GM18861 (cell line): ENCODE data around the gene ANAPC1.
"Not testable (repeated sequence)": the region's sequence is repeated elsewhere in the genome, so short reads cannot be mapped to it uniquely, and the experiment has no call there.

ENCODE experiments used
- ATAC-seq: cut with Tn5 transposase; IDR thresholded peaks from one replicate; pipeline ENCODE4 v1.9.1; 2021; ENCODE audit not compliant: unreplicated experiment

Gene ANAPC1

GRCh38 chr2:111904726-111905474 is 20.9 kb upstream of the ANAPC1 start:
- ATAC-seq: no peak

GRCh38 chr2:111903930-111904439 is 20.0 kb upstream of the ANAPC1 start:
- ATAC-seq: no peak

DNA sequence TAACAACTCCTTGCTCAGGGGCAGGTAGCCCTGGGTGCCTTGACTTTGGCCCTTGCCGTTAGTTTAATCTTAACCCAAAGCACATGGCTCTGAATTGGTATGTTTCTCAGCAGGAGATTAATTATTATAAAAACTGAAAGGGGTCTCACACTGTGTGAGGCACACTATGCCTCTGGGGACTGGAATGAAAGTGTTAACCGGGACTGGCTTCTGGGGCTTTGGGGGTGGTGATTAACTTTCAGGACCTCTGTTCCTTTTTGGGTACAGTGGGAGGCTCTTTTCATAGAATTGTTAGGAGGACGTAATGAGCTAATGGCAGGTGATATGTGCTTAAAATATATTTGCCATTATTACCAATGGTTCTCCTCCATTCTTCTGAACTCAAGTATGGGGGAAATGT is 19.5 kb upstream of the ANAPC1 start:
- ATAC-seq: no peak

DNA sequence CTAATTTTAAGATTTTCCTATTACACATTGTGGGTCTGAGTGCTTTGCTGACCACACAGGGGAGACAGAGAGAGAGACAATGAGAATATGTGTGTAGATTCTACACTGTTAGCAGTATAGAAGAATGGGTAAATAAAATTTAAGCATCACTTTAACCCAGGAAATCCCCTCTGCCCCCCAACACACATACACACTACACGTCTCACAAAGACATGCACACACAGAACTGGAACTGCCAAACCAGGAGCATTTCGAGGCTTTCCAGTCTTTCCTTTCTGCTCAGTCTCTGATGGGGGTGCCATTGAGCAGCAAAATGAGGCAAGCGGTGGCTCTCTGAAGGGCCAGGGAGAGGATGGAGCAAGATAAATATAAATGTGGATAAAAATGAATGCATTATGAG is 16.9 kb upstream of the ANAPC1 start:
- ATAC-seq: no peak

- ATAC-seq: no peak
Measured at GRCh38 chr2:111898703-111899514, 14.9 kb upstream of the ANAPC1 start.

DNA sequence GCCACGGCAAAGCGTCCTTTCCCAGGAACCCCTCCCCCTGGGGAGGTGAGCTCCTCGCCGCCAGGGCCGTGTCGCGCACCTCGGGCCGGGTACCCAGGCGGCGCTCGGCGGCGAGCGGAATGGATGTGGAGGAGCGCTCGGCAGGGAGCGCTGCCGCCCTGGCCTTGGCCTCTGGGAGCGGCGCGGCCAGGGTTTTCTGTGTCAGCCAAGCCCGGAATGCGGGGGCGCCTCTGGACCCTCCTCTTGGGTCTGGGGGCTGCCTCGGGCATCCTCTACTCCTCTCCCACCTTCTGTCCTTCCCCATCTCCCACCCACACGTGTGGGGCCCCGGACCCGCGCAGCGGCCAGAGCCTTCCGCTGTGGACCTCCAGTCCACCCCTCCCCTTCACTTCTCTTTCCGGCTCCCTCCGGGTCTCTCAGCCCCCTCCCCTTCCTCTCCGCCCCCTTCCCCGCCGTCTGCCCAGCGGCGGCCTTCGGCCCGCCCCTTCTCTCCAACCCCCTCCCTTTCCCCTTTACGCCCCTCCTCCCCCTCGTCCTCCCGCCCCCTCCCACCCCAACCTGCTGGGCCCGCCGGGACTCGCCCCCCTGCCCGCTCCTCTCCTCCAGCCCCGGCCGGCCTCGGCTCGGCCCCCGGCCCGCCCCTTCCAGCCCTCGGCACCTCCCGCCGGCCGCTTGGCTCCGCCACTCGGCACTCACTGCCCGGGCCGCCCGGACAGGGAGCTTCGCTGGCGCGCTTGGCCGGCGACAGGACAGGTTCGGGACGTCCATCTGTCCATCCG is 14.1 kb upstream of the ANAPC1 start, which contains the start of gene MERTK:
Gene MERTK, plus strand, starts transcription at position 684 of the 779 bp plus-strand sequence. CDS start 129 bp downstream, outside the sequence.
- ATAC-seq: no peak

GRCh38 chr2:111897630-111897923 is 13.6 kb upstream of the ANAPC1 start:
- ATAC-seq: no peak

GRCh38 chr2:111896576-111896975 is 12.6 kb upstream of the ANAPC1 start:
- ATAC-seq: no peak

DNA sequence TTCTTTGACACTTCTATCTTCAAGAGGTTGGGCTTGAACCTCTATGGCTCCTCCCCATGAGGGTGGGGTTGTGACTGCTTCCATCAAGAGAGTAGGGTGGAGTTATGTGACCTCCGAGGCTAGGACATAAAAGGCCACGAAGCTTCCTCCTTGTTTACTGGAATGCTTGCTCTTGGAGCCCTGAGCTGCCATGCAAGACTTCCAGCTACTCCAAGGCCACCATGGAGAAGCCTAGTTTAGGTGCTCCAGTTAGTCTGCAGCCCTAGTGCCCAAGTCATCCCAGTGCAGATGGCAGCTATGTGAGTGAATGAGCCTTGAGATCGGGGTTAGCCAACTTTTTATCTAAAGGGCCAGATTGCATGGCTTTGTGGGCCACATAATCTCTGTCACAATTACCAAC is 12.0 kb upstream of the ANAPC1 start:
- ATAC-seq: no peak

DNA sequence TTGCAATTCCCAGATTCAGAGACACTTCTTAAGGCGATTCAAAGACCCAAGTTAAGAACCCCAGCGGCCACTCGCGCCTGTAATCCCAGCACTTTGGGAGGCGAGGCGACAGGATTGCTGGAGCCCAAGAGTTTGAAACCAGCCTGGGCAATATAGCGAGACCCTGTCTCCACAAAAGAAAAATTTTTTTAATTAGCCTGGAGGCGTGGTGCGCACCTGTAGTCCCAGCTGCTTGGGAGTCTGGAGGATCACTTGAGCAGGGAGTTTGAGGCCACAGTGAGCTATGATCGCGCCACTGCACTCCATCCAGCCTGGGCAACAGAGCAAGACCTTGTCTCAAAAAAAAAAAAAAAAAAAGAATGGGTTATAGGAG is 585 bp upstream of the ANAPC1 start:
- no peak for ATAC-seq

DNA sequence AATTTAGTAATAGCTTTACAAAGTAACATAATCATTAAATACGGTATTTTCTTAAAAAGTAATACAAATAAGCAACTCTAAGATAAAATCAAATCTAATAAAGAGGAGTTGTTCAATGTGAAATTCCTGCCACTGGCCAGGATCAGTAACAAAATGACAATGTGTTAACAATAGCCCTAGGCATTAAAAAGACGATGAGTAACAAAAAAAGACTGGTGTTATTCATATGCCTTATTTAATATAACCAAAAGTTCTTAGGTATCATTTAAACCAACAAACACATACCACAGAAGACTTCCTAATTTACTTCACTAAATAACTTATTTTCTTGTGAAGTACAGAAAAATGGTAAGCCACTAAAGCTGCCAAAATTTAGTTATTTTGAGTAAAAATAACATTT is 11.2 kb downstream of the ANAPC1 start:
- not testable (repeated sequence) for ATAC-seq

GRCh38 chr2:111865124-111865523 is 18.9 kb downstream of the ANAPC1 start:
- not testable (repeated sequence) for ATAC-seq

DNA sequence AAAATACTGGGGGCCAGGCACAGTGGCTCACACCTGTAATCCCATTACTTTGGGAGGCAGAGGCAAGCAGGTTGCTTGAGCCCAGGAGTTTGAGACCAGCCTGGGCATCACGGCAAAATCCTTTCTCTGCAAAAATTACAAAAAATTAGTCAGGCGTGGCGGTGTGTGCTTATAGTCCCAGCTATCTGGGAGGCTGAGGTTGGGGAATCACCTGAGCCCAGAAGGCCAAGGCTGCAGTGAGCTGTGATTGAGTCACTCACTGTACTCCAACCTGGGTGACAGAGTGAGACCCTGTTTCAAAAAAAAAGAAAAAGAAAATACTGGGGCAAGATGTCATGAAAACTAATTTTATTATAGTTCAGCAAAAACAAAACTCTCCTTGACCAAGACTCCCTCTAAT is 24.0 kb downstream of the ANAPC1 start:
- ATAC-seq: not testable (repeated sequence)

DNA sequence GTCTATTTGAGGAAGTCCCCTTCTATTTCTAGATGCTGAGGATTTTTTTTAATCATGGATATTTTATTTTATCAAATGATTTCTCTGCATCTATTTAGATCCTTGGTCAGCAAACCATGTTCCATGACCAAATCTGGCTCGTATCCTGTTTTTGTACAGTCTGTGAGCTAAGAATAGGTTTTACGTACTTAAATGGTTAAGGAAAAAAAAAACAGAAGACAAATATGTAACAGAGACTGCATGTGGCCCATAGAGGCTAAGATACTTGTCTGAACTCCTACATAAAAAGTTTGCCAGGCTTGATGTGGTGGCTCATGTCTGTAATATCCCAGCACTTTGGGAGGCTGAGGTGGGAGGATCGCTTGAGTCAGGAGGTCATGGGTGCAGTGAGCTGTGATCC is 31.4 kb downstream of the ANAPC1 start:
- ATAC-seq: not testable (repeated sequence)

DNA sequence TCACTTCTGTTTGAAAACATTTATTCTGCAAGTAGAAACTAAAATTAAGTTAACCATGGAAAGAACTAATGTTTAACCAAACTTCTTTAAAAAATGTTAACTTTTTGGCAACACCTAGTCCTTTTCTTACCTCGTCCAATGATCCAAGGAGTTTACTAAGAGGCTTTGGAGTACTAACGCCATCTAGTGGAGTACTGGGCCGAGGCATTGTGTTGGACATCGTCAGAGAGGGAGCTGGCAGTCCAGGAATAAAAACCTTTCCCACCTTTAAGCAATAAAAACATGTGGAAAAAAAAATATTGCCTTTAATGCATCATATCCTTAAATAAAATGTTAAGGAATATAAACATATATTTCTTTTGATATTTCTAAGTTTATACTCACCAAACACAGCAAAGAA is 33.3 kb downstream of the ANAPC1 start:
- not testable (repeated sequence) for ATAC-seq

DNA sequence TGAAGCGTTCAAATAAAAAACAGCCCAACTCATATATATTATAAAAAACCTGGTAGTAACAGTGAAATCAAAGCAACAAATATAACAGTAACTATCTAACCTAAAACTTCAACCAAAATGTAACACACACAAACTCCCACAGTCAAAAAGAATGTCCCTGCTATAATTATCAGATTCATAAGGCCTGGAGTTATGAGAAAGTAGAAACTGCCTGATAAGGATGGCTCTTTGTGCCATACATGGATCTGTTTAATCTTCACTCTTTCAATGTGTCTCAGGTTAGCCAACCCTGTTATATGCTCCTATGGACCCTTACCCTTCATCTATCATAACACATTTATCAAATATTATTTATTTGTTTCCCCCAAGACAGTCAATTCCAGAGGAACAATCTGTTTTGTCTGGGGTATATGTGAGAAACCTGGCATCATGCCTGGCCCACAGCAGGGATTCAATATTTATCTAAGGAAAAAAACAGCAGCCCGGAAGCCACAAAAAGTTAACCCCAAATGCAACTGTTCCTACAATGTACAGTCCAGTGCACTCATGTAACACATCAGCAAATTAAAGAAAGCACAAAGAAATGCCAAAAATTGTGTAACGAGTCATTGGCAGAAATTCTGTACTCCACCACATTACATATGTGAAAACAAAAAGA is 44.2 kb downstream of the ANAPC1 start:
- not testable (repeated sequence) for ATAC-seq

- ATAC-seq: not testable (repeated sequence)
Measured at GRCh38 chr2:111838992-111839391, 45.0 kb downstream of the ANAPC1 start.

DNA sequence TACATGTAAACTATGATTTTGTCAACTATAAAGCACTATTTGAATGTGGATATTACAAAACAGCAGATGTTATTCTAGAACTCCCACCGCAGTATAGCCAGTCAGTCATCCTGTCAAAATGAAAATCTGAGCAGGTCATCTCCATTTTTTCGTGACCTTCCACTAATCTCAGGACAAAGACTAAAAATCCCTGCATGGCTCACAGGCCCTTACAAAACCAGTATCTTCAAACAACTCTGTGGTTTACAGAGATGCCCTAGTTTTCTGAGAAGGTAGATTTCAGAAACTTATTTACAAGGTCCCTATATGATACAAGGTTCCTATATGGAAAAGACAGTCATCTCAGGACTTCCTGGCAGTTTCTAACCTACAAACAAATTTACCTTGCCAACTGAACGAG is 49.8 kb downstream of the ANAPC1 start:
- not testable (repeated sequence) for ATAC-seq

DNA sequence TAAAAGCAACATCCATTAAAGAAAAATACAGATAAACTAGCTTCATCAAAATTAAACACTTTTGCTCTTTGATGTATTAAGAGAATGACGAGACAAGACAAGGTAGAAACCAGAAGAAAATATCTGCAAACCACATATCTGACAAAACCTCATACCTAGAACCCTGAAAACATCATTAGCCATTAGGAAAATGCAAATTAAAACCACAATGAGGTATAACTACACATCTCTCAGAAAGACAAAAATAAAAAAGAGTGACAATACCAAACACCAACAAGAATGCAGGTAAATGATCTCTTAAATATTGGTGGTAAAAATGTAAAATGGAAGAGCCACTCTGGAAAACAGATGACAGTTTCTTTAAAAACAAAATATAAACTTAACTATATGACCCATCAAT is 53.5 kb downstream of the ANAPC1 start:
- ATAC-seq: peak; percentile 71

DNA sequence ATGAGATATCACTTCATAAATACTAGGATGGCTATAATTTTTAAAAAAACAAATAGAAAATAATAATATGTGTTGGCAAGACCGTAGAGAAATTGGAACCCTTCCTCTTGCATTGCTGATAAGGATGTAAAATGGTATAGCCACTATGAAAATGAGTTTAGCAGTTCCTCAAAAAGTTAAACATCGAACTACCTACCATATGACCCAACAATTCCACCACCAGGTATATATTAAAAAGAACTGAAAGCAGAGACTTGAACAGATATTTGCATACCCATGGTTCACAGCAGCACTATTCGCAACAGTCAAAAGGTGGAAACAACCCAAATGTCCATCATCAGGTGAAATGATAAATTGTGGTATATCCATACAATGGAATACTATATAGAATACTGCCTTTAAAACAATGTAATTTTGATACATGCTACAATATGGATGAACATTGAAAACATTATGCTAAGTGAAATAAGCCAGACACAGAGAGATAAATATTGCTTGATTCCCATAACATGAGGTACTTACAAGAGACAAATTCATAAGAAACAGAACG is 55.7 kb downstream of the ANAPC1 start:
- ATAC-seq: not testable (repeated sequence)
